ENCODE measurements around the gene KCTD10.

GRCh38 chr12:109460538-109460937 lies 16.6 kb downstream of the KCTD10 start:
- no peak for TF ChIP-seq YY1 (IDR thresholded peaks at IDR 0.05; ENCODE audit: low read depth)
- TF ChIP-seq CEBPB (IDR thresholded peaks at IDR 0.05): no peak
- no peak for TF ChIP-seq REST (IDR thresholded peaks at IDR 0.05; ENCODE audit: low read depth)
- TF ChIP-seq USF1 (IDR thresholded peaks at IDR 0.05): no peak
- TF ChIP-seq FOXM1 (IDR thresholded peaks at IDR 0.05; ENCODE audit: borderline replicate concordance, low read depth): no peak
- no peak for TF ChIP-seq MAX (IDR thresholded peaks at IDR 0.05)
- TF ChIP-seq EGR1 (IDR thresholded peaks at IDR 0.05): no peak

Data from Ishikawa (cell line).